ENCODE measurements around the gene SLC25A21.

Gene SLC25A21

GRCh38 chr14:36665887-36666415 lies 506.5 kb downstream of the SLC25A21 start:
- no peaks in the 10 kb centered on the region for H4K20me1 ChIP-seq (ENCODE audit: control insufficient read depth, insufficient read depth, low read depth, low read length)
- H3K27ac ChIP-seq (ENCODE audit: low read depth, low read length) = no peak overlapping the region
- no peaks in the 10 kb centered on the region for H3K9me2 ChIP-seq (replicated peaks; ENCODE audit: control insufficient read depth, low read length)
- no peak overlapping the region for H3K4me2 ChIP-seq (ENCODE audit: low read length)
- H3K4me3 ChIP-seq (ENCODE audit: low read length) = no peak overlapping the region
- no peaks in the 10 kb centered on the region for H3K79me2 ChIP-seq (ENCODE audit: control insufficient read depth, low read length)
- TF ChIP-seq CTCF (IDR thresholded peaks at IDR 0.05; ENCODE audit: low read depth, low read length, poor library complexity, severe bottlenecking) (no peak), EZH2phosphoT487 (IDR thresholded peaks at IDR 0.05; ENCODE audit: borderline replicate concordance, low read length) (no peak)
- no peaks in the 10 kb centered on the region for H3K36me3 ChIP-seq (ENCODE audit: control insufficient read depth, low read length)
- H3K27me3 ChIP-seq (ENCODE audit: control insufficient read depth, low read length) = no peaks in the 10 kb centered on the region
- peaks cover 10% of the 10 kb centered on the region; the same call in 1 of the 2 replicates for H3K9me3 ChIP-seq (ENCODE audit: control insufficient read depth, insufficient read depth, low read length)
- H3F3A ChIP-seq (ENCODE audit: control insufficient read depth, insufficient read depth) = no peaks in the 10 kb centered on the region
- no peaks in the 10 kb centered on the region for H3K4me1 ChIP-seq (ENCODE audit: control insufficient read depth, low read length)

GRCh38 chr14:36664322-36665193 lies 507.8 kb downstream of the SLC25A21 start:
- Histone ChIP-seq H3K79me2 (ENCODE audit: control insufficient read depth, low read length) (no peaks in the 10 kb centered on the region), H3K4me1 (ENCODE audit: control insufficient read depth, low read length) (no peaks in the 10 kb centered on the region), H3K4me2 (ENCODE audit: low read length) (no peak overlapping the region), H3K4me3 (ENCODE audit: low read length) (no peak overlapping the region), H3K9me2 (replicated peaks; ENCODE audit: control insufficient read depth, low read length) (no peaks in the 10 kb centered on the region), H3K27me3 (ENCODE audit: control insufficient read depth, low read length) (no peaks in the 10 kb centered on the region), H3K9me3 (ENCODE audit: control insufficient read depth, insufficient read depth, low read length) (peaks cover 10% of the 10 kb centered on the region; the same call in 1 of the 2 replicates), H4K20me1 (ENCODE audit: control insufficient read depth, insufficient read depth, low read depth, low read length) (no peaks in the 10 kb centered on the region), H3K36me3 (ENCODE audit: control insufficient read depth, low read length) (no peaks in the 10 kb centered on the region), H3K27ac (ENCODE audit: low read depth, low read length) (no peak overlapping the region), H3F3A (ENCODE audit: control insufficient read depth, insufficient read depth) (no peaks in the 10 kb centered on the region)
- TF ChIP-seq CTCF (IDR thresholded peaks at IDR 0.05; ENCODE audit: low read depth, low read length, poor library complexity, severe bottlenecking) (no peak), EZH2phosphoT487 (IDR thresholded peaks at IDR 0.05; ENCODE audit: borderline replicate concordance, low read length) (no peak)

GRCh38 chr14:36663404-36664321 lies 508.7 kb downstream of the SLC25A21 start:
- H3F3A ChIP-seq (ENCODE audit: control insufficient read depth, insufficient read depth) = no peaks in the 10 kb centered on the region
- no peaks in the 10 kb centered on the region for H3K27me3 ChIP-seq (ENCODE audit: control insufficient read depth, low read length)
- H4K20me1 ChIP-seq (ENCODE audit: control insufficient read depth, insufficient read depth, low read depth, low read length) = no peaks in the 10 kb centered on the region
- H3K4me3 ChIP-seq (ENCODE audit: low read length) = no peak overlapping the region
- TF ChIP-seq EZH2phosphoT487 (IDR thresholded peaks at IDR 0.05; ENCODE audit: borderline replicate concordance, low read length) (no peak), CTCF (IDR thresholded peaks at IDR 0.05; ENCODE audit: low read depth, low read length, poor library complexity, severe bottlenecking) (no peak)
- no peaks in the 10 kb centered on the region for H3K79me2 ChIP-seq (ENCODE audit: control insufficient read depth, low read length)
- no peak overlapping the region for H3K4me2 ChIP-seq (ENCODE audit: low read length)
- no peaks in the 10 kb centered on the region for H3K9me2 ChIP-seq (replicated peaks; ENCODE audit: control insufficient read depth, low read length)
- H3K4me1 ChIP-seq (ENCODE audit: control insufficient read depth, low read length) = no peaks in the 10 kb centered on the region
- peaks cover 10% of the 10 kb centered on the region; the same call in 1 of the 2 replicates for H3K9me3 ChIP-seq (ENCODE audit: control insufficient read depth, insufficient read depth, low read length)
- no peak overlapping the region for H3K27ac ChIP-seq (ENCODE audit: low read depth, low read length)
- no peaks in the 10 kb centered on the region for H3K36me3 ChIP-seq (ENCODE audit: control insufficient read depth, low read length)

Measured in DOHH2 (cell line).